H9 (cell line): ENCODE results near the gene TRPV3. TPM values are rescaled to one million over a fixed set of nuclear protein-coding genes. Genes with fewer than 3 reads are reported as not detected.

Source experiments
- DNase-seq: peaks from one replicate; pipeline ENCODE4 v3.0.0-alpha.2; 2017
- H2AFZ ChIP-seq: one replicate; pipeline ENCODE4 v1.6.1; 2013; ENCODE audit warnings: mild to moderate bottlenecking, low read length, control low read depth, moderate library complexity
- H2AK5ac ChIP-seq: 2 replicates; pipeline ENCODE4 v1.6.1; 2013; ENCODE audit warnings: low read length, control low read depth, mixed read lengths; ENCODE audit not compliant: insufficient read length
- H2BK120ac ChIP-seq: one replicate; pipeline ENCODE4 v1.6.1; 2013; ENCODE audit warnings: low read depth, mild to moderate bottlenecking, low read length, control low read depth, inconsistent platforms; ENCODE audit not compliant: poor library complexity, severe bottlenecking
- H2BK12ac ChIP-seq: 2 replicates; pipeline ENCODE4 v1.6.1; 2013; ENCODE audit warnings: low read length, control low read depth, mixed read lengths, low read depth; ENCODE audit not compliant: insufficient read length
- H2BK15ac ChIP-seq: 2 replicates; pipeline ENCODE4 v1.6.1; 2013; ENCODE audit warnings: low read depth, low read length, control low read depth
- H2BK20ac ChIP-seq: one replicate; pipeline ENCODE4 v1.6.1; 2013; ENCODE audit warnings: low read depth, mild to moderate bottlenecking, low read length, control low read depth, inconsistent platforms; ENCODE audit not compliant: poor library complexity, severe bottlenecking
- H2BK5ac ChIP-seq: 2 replicates; pipeline ENCODE4 v1.6.1; 2013; ENCODE audit warnings: low read length, control low read depth, mixed read lengths; ENCODE audit not compliant: insufficient read length
- H3K14ac ChIP-seq: 2 replicates; pipeline ENCODE4 v1.6.1; 2013; ENCODE audit warnings: low read length, control low read depth; ENCODE audit not compliant: insufficient read depth
- H3K18ac ChIP-seq: 2 replicates; pipeline ENCODE4 v1.6.1; 2013; ENCODE audit warnings: low read depth, mild to moderate bottlenecking, mixed read lengths, low read length, control low read depth; ENCODE audit not compliant: insufficient read length
- H3K23ac ChIP-seq: 2 replicates; pipeline ENCODE4 v1.6.1; 2013; ENCODE audit warnings: low read length, control low read depth, mixed read lengths, low read depth; ENCODE audit not compliant: insufficient read length
- H3K23me2 ChIP-seq: 2 replicates; pipeline ENCODE4 v1.6.1; 2013; ENCODE audit warnings: low read depth, mild to moderate bottlenecking, mixed read lengths, low read length, control low read depth; ENCODE audit not compliant: insufficient read length, poor library complexity, severe bottlenecking
- H3K27ac ChIP-seq: 2 replicates; pipeline ENCODE4 v1.5.1; 2013; ENCODE audit warnings: low read length, control low read depth, mixed read lengths, low read depth; ENCODE audit not compliant: insufficient read length
- H3K27me3 ChIP-seq: 2 replicates; pipeline ENCODE4 v1.6.1; 2013; ENCODE audit warnings: low read length, control low read depth, inconsistent platforms; ENCODE audit not compliant: insufficient read depth
- H3K4ac ChIP-seq: 2 replicates; pipeline ENCODE4 v1.6.1; 2013; ENCODE audit warnings: low read depth, mild to moderate bottlenecking, control low read depth, inconsistent platforms, low read length, moderate library complexity
- H3K4me1 ChIP-seq: 2 replicates; pipeline ENCODE4 v1.6.1; 2013; ENCODE audit warnings: low read length, control low read depth, inconsistent platforms; ENCODE audit not compliant: insufficient read depth
- H3K4me2 ChIP-seq: 2 replicates; pipeline ENCODE4 v1.6.1; 2013; ENCODE audit warnings: low read length, control low read depth, mixed read lengths; ENCODE audit not compliant: insufficient read length, insufficient read depth
- H3K56ac ChIP-seq: 2 replicates; pipeline ENCODE4 v1.6.1; 2013; ENCODE audit warnings: low read depth, mild to moderate bottlenecking, mixed read lengths, low read length, control low read depth; ENCODE audit not compliant: insufficient read length
- H3K79me1 ChIP-seq: 2 replicates; pipeline ENCODE4 v1.6.1; 2013; ENCODE audit warnings: low read depth, mild to moderate bottlenecking, moderate library complexity, low read length, control low read depth, inconsistent platforms; ENCODE audit not compliant: insufficient read depth, poor library complexity, severe bottlenecking
- H3K79me2 ChIP-seq: 2 replicates; pipeline ENCODE4 v1.6.1; 2013; ENCODE audit warnings: low read length, control low read depth, inconsistent platforms; ENCODE audit not compliant: insufficient read depth
- H3K9ac ChIP-seq: 2 replicates; pipeline ENCODE4 v1.6.1; 2013; ENCODE audit warnings: low read length, control low read depth, mixed read lengths; ENCODE audit not compliant: insufficient read length; ENCODE audit errors: extremely low read depth
- H3K9me3 ChIP-seq: one replicate; pipeline ENCODE4 v1.6.1; 2013; ENCODE audit warnings: low read depth, low read length, inconsistent platforms; ENCODE audit not compliant: control insufficient read depth
- H3T11ph ChIP-seq: one replicate; pipeline ENCODE4 v1.6.1; 2013; ENCODE audit warnings: mild to moderate bottlenecking, low read length, control low read depth, inconsistent platforms
- H4K20me1 ChIP-seq: one replicate; pipeline ENCODE4 v1.6.1; 2013; ENCODE audit not compliant: control insufficient read depth, insufficient read length, insufficient read depth
- H4K5ac ChIP-seq: 2 replicates; pipeline ENCODE4 v1.6.1; 2013; ENCODE audit warnings: low read depth, mild to moderate bottlenecking, mixed read lengths, low read length, control low read depth; ENCODE audit not compliant: insufficient read length
- H4K8ac ChIP-seq: replicated peaks from 2 replicates; pipeline ENCODE4 v1.6.1; 2013; ENCODE audit warnings: low read length, control low read depth, mixed read lengths, low read depth; ENCODE audit not compliant: insufficient read length
- H4K91ac ChIP-seq: 2 replicates; pipeline ENCODE4 v1.6.1; 2013; ENCODE audit warnings: low read depth, mild to moderate bottlenecking, moderate library complexity, mixed read lengths, low read length, control low read depth; ENCODE audit not compliant: insufficient read length
- H3K27ac Mint-ChIP-seq, 3 experiments: 2 replicates in 2 of 3; 3 replicates in 1 of 3; pipeline ENCODE4 v1.8.0; 2020 to 2021; ENCODE audit warnings: mixed read lengths in 3 of 3, mild to moderate bottlenecking in 1 of 3, moderate library complexity in 1 of 3
- H3K27me3 Mint-ChIP-seq: 2 replicates; pipeline ENCODE4 v1.8.0; 2021; ENCODE audit warnings: low read depth, mild to moderate bottlenecking, moderate library complexity, mixed read lengths
- H3K36me3 Mint-ChIP-seq, 3 experiments: 2 replicates in 2 of 3; 3 replicates in 1 of 3; pipeline ENCODE4 v1.8.0; 2020 to 2021; ENCODE audit warnings: low read depth in 3 of 3, mixed read lengths in 3 of 3; ENCODE audit not compliant: insufficient read depth in 1 of 3
- H3K4me1 Mint-ChIP-seq, 2 experiments: 2 replicates each; pipeline ENCODE4 v1.8.0; 2020; ENCODE audit warnings: mixed read lengths in 2 of 2
- H3K4me3 Mint-ChIP-seq, 2 experiments: 2 replicates in 1 of 2; 3 replicates in 1 of 2; pipeline ENCODE4 v1.8.0; 2020 to 2021; ENCODE audit warnings: mild to moderate bottlenecking in 2 of 2, mixed read lengths in 2 of 2, moderate library complexity in 1 of 2
- H3K9me3 Mint-ChIP-seq, 2 experiments: 2 replicates in 1 of 2; 3 replicates in 1 of 2; pipeline ENCODE4 v1.8.0; 2020; ENCODE audit warnings: mild to moderate bottlenecking in 2 of 2, mixed read lengths in 2 of 2, moderate library complexity in 1 of 2
- WGBS: extraction: QIAGEN DNeasy Blood & Tissue Kit; methylation state at CpG from one replicate; pipeline ENCODE4 v1.1.7; 2013; ENCODE audit warnings: missing lambda C conversion rate, low lambda C conversion rate, mixed read lengths; ENCODE audit not compliant: insufficient read length; ENCODE audit errors: extremely low coverage; 5-methylcytosine and 5-hydroxymethylcytosine counted together
- total RNA-seq: library from RNA; stranded (reverse); gene quantifications from 2 replicates; pipeline ENCODE4 v1.2.1, GENCODE V29; 2021
- TF ChIP-seq, protein P1 (sequence below): fragments of 200-600 bp; sonication (generic); conservative IDR thresholded peaks from 3 replicates; pipeline ENCODE4 v1.8.0; 2021; ENCODE audit warnings: antibody characterized with exemption, mild to moderate bottlenecking

The TRPV3 gene
- total RNA-seq, 1 experiment from 2014 or later: 0.63 TPM

DNA sequence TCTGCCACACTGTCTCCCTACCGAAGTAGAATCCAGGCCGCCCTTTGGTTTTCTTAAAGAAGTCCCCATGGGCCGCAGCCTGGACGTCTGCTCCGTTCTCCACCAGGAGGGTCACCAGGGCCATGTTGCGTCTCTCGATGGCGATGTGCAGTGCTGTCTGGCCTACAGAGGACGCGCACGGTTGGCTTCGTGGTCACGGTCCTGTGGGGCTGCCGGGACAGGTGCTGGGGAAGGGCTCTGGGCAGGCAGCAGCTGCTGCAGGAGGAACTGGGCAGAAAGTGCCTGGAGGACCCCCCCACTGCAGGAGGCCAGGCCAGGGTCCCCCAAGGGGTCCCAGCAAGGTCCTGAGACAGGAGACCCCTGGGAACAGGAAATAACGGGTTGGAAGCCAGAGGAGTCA lies 32.6 kb upstream of the TRPV3 start:
- H3K23me2 ChIP-seq: no peaks in the 10 kb centered on the region
- H3K36me3 Mint-ChIP-seq: peaks cover 8 to 35% (median 33%) of the 10 kb centered on the region in 3 experiments; a peak in 6 of 7 replicates
- no peaks in the 10 kb centered on the region for H3K79me2 ChIP-seq
- no peak overlapping the region for H3K4me3 Mint-ChIP-seq
- no peak for DNase-seq
- TF ChIP-seq, protein P1, sequence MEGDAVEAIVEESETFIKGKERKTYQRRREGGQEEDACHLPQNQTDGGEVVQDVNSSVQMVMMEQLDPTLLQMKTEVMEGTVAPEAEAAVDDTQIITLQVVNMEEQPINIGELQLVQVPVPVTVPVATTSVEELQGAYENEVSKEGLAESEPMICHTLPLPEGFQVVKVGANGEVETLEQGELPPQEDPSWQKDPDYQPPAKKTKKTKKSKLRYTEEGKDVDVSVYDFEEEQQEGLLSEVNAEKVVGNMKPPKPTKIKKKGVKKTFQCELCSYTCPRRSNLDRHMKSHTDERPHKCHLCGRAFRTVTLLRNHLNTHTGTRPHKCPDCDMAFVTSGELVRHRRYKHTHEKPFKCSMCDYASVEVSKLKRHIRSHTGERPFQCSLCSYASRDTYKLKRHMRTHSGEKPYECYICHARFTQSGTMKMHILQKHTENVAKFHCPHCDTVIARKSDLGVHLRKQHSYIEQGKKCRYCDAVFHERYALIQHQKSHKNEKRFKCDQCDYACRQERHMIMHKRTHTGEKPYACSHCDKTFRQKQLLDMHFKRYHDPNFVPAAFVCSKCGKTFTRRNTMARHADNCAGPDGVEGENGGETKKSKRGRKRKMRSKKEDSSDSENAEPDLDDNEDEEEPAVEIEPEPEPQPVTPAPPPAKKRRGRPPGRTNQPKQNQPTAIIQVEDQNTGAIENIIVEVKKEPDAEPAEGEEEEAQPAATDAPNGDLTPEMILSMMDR: no peak
- H3K27ac ChIP-seq: no peak overlapping the region
- H4K5ac ChIP-seq: no peak overlapping the region
- peak overlapping the region in 1 of 3 experiments; percentile 18; a peak in 1 of 7 replicates for H3K27ac Mint-ChIP-seq
- no peaks in the 10 kb centered on the region for H3K9me3 Mint-ChIP-seq
- H3K79me1 ChIP-seq: no peaks in the 10 kb centered on the region
- H4K91ac ChIP-seq: no peak overlapping the region
- H2BK120ac ChIP-seq: no peak overlapping the region
- no peaks in the 10 kb centered on the region for H3K27me3 Mint-ChIP-seq
- H2BK15ac ChIP-seq: no peak overlapping the region
- no peak overlapping the region for H2AFZ ChIP-seq
- no peak overlapping the region for H3K4ac ChIP-seq
- WGBS: no CpG with 5 or more reads among the region's 15 CpGs
- H2BK12ac ChIP-seq: no peak overlapping the region
- no peak overlapping the region for H2BK5ac ChIP-seq
- H3K9ac ChIP-seq: no peak overlapping the region
- no peak overlapping the region for H3K14ac ChIP-seq
- no peak overlapping the region for H3K18ac ChIP-seq
- no peak overlapping the region for H3K23ac ChIP-seq
- H3T11ph ChIP-seq: no peak overlapping the region
- H3K4me2 ChIP-seq: no peak overlapping the region
- H3K9me3 ChIP-seq: no peaks in the 10 kb centered on the region
- no peaks in the 10 kb centered on the region for H3K4me1 ChIP-seq
- H3K56ac ChIP-seq: no peak overlapping the region
- no peaks in the 10 kb centered on the region for H4K20me1 ChIP-seq
- H2AK5ac ChIP-seq: no peak overlapping the region
- H3K4me1 Mint-ChIP-seq: peaks cover 2% of the 10 kb centered on the region in 2 experiments; a peak in 3 of 4 replicates
- H4K8ac ChIP-seq: no peak overlapping the region
- no peaks in the 10 kb centered on the region for H3K27me3 ChIP-seq
- no peak overlapping the region for H2BK20ac ChIP-seq
